GM12864 (cell line): ENCODE measurements around the gene STC2.

ENCODE experiments used
- DNase-seq: peaks from one replicate; pipeline ENCODE4 v3.0.0-alpha.2; 2011; ENCODE audit warnings: low read depth
- H3K4me3 ChIP-seq: 2 replicates; pipeline ENCODE4 v1.5.1; 2011; ENCODE audit warnings: mild to moderate bottlenecking, low read depth, low read length, control low read depth
- TF ChIP-seq, protein P1 (sequence below): IDR thresholded peaks from 2 replicates; pipeline ENCODE4 v1.5.1; 2011; ENCODE audit warnings: low read depth, mild to moderate bottlenecking, moderate library complexity, low read length, control low read depth, inconsistent platforms; ENCODE audit errors: missing control alignments

The STC2 gene

DNA sequence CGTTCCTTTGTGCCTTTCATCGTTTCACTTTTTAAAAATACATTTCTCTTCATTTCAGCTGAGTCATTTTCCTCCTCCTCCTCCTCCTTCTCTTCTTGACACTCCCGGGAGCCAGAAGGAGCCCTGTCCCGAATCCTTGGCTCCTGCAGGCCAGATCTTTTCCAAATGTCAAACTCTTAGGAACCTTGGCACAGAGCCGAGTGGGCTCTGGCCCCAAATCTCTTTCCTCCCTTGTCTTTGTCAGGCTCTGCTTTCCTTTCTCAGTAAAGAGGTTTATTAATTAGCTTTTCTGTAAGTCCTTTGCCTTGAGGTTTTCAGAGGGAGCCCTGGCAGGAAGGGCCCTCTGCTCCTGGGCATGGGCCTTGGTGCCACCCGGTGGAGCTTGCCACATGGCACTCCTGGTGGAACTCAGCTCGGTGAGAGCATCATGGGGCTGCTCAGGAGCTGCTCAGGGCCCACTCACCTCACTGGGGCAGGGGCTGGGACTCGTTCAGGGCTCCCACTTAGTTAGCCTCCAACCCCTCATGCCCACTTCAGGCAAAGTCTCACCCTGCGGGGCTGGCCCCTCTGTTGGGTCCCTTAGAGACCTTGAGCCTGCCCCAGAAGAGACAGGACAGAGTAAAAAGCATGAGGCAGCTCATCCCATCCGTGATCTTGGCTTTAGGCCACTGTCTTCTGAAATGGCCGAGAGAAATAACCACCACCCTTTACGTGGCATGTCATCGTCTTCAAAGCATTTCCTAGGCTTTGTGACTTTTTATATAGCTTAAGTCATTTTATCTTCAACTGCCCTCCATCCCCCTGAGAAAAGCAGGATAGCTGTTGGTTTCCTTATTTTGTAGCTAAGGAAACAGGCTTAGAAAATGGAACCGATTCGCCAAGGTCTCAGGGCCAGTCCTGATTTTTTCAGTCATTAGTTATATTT lies 17.1 kb downstream of the STC2 start:
- no peak for DNase-seq
- TF ChIP-seq, protein P1, sequence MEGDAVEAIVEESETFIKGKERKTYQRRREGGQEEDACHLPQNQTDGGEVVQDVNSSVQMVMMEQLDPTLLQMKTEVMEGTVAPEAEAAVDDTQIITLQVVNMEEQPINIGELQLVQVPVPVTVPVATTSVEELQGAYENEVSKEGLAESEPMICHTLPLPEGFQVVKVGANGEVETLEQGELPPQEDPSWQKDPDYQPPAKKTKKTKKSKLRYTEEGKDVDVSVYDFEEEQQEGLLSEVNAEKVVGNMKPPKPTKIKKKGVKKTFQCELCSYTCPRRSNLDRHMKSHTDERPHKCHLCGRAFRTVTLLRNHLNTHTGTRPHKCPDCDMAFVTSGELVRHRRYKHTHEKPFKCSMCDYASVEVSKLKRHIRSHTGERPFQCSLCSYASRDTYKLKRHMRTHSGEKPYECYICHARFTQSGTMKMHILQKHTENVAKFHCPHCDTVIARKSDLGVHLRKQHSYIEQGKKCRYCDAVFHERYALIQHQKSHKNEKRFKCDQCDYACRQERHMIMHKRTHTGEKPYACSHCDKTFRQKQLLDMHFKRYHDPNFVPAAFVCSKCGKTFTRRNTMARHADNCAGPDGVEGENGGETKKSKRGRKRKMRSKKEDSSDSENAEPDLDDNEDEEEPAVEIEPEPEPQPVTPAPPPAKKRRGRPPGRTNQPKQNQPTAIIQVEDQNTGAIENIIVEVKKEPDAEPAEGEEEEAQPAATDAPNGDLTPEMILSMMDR, result no peak
- H3K4me3 ChIP-seq, result no peak overlapping the region

- TF ChIP-seq, protein P1, result no peak
- no peak for DNase-seq
- no peak overlapping the region for H3K4me3 ChIP-seq
Observed at GRCh38 chr5:173310218-173310769, 17.9 kb downstream of the STC2 start.

DNA sequence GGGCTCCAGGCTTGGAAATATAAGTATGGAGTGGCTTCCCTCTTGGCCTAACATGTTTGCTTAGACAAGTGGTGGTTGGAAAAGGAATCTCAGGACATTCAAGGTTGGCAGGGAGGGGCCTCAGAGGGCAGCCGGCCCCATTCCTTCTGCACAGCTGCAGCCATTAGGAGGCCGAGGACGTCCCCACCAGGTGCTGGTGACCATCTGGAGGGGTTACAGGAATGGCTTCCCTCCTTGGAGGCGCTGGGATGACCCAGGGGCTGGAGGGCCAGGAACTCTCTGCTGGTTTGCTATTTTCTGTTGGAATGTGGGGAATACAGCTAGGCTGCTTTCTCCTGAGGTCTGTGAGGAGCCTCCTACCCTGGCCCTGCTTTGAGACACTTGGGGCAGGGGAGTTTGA lies 18.5 kb downstream of the STC2 start:
- H3K4me3 ChIP-seq, result no peak overlapping the region
- TF ChIP-seq, protein P1, result no peak
- DNase-seq, result no peak

GRCh38 chr5:173308226-173308625 lies 20.0 kb downstream of the STC2 start:
- TF ChIP-seq, protein P1, result no peak
- H3K4me3 ChIP-seq, result no peak overlapping the region
- DNase-seq, result no peak

- TF ChIP-seq, protein P1, result no peak
- no peak overlapping the region for H3K4me3 ChIP-seq
- no peak for DNase-seq
Observed at GRCh38 chr5:173307695-173308094, 20.5 kb downstream of the STC2 start.

DNA sequence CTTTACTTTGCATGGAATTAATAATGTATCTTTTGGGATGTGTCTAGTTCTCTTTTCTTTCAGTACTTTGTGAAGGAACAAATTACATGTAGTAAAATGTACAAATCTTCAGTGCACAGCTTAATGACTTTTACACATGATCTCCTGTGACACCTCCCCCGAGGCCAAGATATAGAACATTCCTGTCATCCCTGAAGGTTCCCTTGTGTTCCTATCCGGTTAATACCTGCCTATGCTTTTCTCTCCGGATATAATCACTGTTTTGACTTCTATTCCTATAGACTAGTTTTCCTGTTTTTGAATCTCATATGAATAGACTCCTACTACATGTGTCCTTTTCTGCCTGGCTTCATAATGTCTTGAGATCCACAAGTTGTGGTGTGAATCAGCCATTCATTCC lies 21.5 kb downstream of the STC2 start:
- no peak for DNase-seq
- no peak overlapping the region for H3K4me3 ChIP-seq
- TF ChIP-seq, protein P1, result no peak
